ENCODE measurements around the gene WDR46. TPM values are rescaled to one million over a fixed set of nuclear protein-coding genes. Genes with fewer than 3 reads are reported as not detected.

Gene WDR46
- total and polyA plus RNA-seq, 7 donors = 15.3 to 51.2 (median 35.7) TPM

- DNase-seq = no peak
- no peak overlapping the region for H3K27ac ChIP-seq
- no peak for TF ChIP-seq POLR2AphosphoS5 (IDR thresholded peaks at IDR 0.05)
- TF ChIP-seq EP300 (IDR thresholded peaks at IDR 0.05) = no peak
- TF ChIP-seq POLR2A (IDR thresholded peaks at IDR 0.05) = no peak
- TF ChIP-seq CTCF (IDR thresholded peaks at IDR 0.05) = no peak
- H3K27me3 ChIP-seq = no peaks in the 10 kb centered on the region
- intact Hi-C loops (cut with DNase I) = no loop called here
- peaks cover 0 to 26% (median 23%) of the 10 kb centered on the region in 4 donors for H3K4me1 ChIP-seq
- H3K4me3 ChIP-seq = no peak overlapping the region
- 85 to 92% methylated on average over 6 of the region's 6 CpGs for WGBS, 2 donors
- no peaks in the 10 kb centered on the region for H3K9me3 ChIP-seq
- peaks cover 6 to 75% (median 14%) of the 10 kb centered on the region in 4 donors for H3K36me3 ChIP-seq
These were observed 8.5 kb downstream of the WDR46 start for GRCh38 chr6:33280539-33280938.

GRCh38 chr6:33279971-33280511 is 9.0 kb downstream of the WDR46 start:
- no peak overlapping the region for H3K4me3 ChIP-seq
- H3K27ac ChIP-seq = no peak overlapping the region
- H3K36me3 ChIP-seq = peaks cover 6 to 76% (median 19%) of the 10 kb centered on the region in 4 donors
- H3K4me1 ChIP-seq = peaks cover 0 to 30% (median 27%) of the 10 kb centered on the region in 4 donors
- TF ChIP-seq POLR2AphosphoS5 (IDR thresholded peaks at IDR 0.05) = no peak
- no peak for TF ChIP-seq CTCF (IDR thresholded peaks at IDR 0.05)
- no peak for TF ChIP-seq POLR2A (IDR thresholded peaks at IDR 0.05)
- no peak for TF ChIP-seq EP300 (IDR thresholded peaks at IDR 0.05)
- no peaks in the 10 kb centered on the region for H3K9me3 ChIP-seq
- no peak for DNase-seq
- WGBS, 2 donors = 50 to 68% methylated on average over 5 of the region's 5 CpGs
- intact Hi-C loops (cut with DNase I) = loop anchor here (10.0 kb wide), 1 partner anchor 1615 kb away; the partner anchor contains the start of genes C6orf47, CSNK2B, GPANK1 and LY6G5B
- no peaks in the 10 kb centered on the region for H3K27me3 ChIP-seq

- Histone ChIP-seq H3K9me3 (no peaks in the 10 kb centered on the region), H3K4me3 (no peak overlapping the region), H3K36me3 (peaks cover 6 to 76% (median 24%) of the 10 kb centered on the region in 4 donors), H3K4me1 (peaks cover 0 to 37% (median 35%) of the 10 kb centered on the region in 4 donors), H3K27ac (no peak overlapping the region), H3K27me3 (no peaks in the 10 kb centered on the region)
- TF ChIP-seq POLR2A (IDR thresholded peaks at IDR 0.05) = no peak
- no peak for TF ChIP-seq POLR2AphosphoS5 (IDR thresholded peaks at IDR 0.05)
- no peak for TF ChIP-seq EP300 (IDR thresholded peaks at IDR 0.05)
- TF ChIP-seq CTCF (IDR thresholded peaks at IDR 0.05) = no peak
- 77 to 86% methylated on average over 13 of the region's 13 CpGs for WGBS, 2 donors
- DNase-seq = no peak
- intact Hi-C loops (cut with DNase I) = loop anchor here (10.0 kb wide), 1 partner anchor 1614 kb away; the partner anchor contains the start of genes C6orf47, CSNK2B, GPANK1 and LY6G5B
These were observed 9.8 kb downstream of the WDR46 start for GRCh38 chr6:33279257-33279695.

GRCh38 chr6:33278810-33279209 is 10.2 kb downstream of the WDR46 start:
- H3K27me3 ChIP-seq = no peaks in the 10 kb centered on the region
- H3K4me1 ChIP-seq = peaks cover 0 to 42% (median 40%) of the 10 kb centered on the region in 4 donors
- H3K36me3 ChIP-seq = peaks cover 6 to 79% (median 25%) of the 10 kb centered on the region in 4 donors
- DNase-seq = no peak
- no peaks in the 10 kb centered on the region for H3K9me3 ChIP-seq
- TF ChIP-seq CTCF (IDR thresholded peaks at IDR 0.05) (no peak), POLR2A (IDR thresholded peaks at IDR 0.05) (no peak), POLR2AphosphoS5 (IDR thresholded peaks at IDR 0.05) (no peak), EP300 (IDR thresholded peaks at IDR 0.05) (no peak)
- H3K27ac ChIP-seq = no peak overlapping the region
- WGBS, 2 donors = 87 to 93% methylated on average over 3 of the region's 3 CpGs
- intact Hi-C loops (cut with DNase I) = loop anchor here (10.0 kb wide), 1 partner anchor 1614 kb away; the partner anchor contains the start of genes C6orf47, CSNK2B, GPANK1 and LY6G5B
- H3K4me3 ChIP-seq = no peak overlapping the region

Measured in sigmoid colon (tissue), 7 donors.